Pons (tissue), 1 donor: Measurements from ENCODE around the gene ASF1B.
A peak's percentile ranks its signal among the peaks of the same experiment; 100 is the strongest.

ENCODE experiments used
- DNase-seq: peaks from one replicate; pipeline ENCODE4 v3.0.0-alpha.2; 2016; ENCODE audit warnings: low spot score

ASF1B gene

GRCh38 chr19:14110650-14111049 is 25.7 kb downstream of the ASF1B start:
- DNase-seq: no peak

DNA sequence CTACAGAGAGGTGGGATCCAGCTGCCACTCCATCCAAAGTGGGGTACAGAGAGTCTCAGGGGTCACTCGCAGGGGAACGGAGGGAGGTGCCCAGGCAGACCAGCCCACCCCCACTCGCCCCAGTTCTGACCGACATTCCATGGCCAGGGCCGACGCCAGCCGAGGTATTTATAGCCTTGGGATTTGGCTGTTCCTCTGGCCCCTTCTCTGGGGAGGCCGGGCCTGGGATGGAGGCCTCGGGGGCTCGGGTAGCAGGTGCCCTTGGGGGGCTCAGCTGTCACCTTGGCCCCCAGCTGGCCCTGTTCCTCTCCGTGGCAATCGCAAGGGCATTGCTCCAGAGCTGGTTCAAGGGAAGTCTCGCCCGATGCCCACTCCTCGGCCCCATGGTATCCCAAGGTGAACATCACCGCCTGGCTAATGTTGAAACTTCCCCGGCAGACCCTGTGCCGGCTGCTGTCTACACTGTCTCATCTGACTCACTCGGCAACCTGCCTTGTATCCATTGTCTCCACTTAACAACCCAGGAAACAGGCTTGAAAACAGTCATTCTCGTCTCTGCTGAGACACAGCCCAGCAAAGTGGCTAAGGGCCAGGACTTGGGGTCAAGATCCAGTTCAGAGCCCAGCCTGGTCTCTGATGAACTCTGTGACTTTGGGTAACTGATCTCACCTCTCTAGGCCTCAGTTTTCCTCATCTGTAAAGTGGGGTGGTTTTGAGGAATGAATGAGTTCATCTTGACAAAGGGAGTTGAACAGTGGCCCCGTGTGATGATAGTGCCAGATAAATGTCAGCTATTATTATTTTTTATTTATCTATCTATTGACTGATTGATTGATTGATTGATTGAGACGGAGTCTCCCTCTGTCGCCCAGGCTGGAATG is 28.6 kb downstream of the ASF1B start:
- no peak for DNase-seq

GRCh38 chr19:14106840-14107239 is 29.5 kb downstream of the ASF1B start:
- no peak for DNase-seq

GRCh38 chr19:14105680-14106079 is 30.7 kb downstream of the ASF1B start:
- no peak for DNase-seq

DNA sequence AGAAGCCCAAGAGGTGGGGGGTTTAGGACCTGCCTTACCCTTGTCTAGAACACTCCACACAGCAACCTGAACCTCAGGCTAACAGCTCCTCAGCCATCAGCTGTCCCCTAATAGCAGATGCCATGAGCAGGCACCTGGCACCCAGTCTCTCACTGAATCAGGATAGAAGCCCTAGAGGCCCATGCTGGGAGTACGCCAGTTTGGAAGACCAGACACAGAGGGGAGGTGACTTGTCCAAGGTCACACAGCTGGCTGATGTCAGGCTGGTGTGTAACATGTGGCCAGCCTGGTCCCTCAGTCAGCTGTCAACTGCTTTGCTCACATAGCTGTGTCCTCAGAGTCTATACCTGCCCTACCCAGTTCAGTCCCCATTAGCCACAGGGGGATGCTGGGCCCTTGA is 33.1 kb downstream of the ASF1B start:
- no peak for DNase-seq

DNA sequence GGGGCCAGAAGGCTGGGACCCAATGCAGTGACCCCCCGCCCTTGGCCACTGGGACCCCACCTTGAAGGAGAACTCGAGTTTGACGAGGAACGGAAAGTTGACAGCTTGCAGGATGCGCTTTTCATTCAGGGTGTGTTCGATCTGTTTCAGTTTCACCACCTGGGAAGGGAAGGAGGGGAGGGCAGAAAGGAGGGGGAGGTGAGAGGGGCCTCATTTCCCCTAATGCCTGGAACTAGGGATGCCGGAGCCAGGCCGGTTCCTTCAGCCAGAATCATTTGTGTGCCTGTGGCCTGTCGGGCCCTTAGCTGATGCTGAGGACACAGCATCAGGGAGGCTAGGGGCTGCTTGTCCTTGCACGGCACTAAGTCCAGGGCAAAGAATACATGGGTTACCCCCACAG is 33.6 kb downstream of the ASF1B start:
- no peak for DNase-seq

- DNase-seq: no peak
These were observed 34.2 kb downstream of the ASF1B start for GRCh38 chr19:14102102-14102696.

DNA sequence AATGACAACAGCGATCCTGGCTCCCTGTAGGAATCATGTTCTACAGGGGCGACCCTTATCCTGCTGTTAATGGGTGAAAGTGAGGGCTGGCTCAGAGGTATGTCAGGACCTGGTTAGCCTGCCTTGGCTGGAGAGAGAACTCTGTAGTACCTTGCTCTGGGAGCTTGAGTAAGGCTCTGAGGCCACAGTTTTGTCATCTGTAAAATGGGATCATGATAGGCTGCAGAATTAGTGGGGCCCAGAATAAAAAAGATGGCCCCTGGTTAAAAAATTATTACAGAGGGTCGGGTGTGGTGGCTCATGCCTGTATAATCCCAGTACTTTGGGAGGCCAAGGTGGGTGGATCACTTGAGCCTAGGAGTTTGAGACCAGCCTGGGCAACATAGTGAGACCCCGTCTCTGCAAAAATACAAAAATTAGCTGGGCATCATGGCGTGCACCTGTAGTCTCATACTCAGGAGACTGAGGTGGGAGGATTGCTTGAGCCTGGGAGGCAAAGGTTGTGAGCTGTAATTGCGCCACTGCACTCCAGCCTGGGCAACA is 35.3 kb downstream of the ASF1B start:
- DNase-seq: no peak

DNA sequence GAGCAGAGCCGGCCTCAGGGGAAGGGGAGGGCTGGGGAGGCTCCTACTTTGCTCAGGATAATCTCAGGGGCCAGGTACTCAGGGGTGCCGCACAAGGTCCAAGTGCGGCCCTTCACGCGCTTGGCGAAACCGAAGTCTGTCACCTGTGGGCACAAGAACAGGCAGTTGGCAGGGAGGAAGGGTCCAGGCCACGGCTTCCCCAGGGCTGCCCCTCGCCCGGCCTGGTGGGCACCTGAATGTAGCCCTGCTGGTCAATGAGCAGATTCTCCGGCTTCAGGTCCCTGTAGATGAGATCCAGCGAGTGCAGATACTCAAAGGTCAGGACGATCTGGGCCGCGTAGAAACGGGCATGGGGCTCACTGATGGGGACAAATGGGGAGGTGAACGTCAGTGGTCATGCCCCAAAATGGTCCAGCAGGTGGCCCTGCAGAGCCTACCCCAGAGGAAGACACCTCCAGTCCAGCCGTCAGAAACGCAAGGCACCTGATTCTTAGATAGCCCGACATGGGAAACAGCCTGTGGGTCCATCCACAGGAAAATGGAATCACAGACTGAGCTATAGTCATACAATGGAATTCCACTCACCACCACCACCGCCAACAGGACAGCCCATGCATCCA is 38.7 kb downstream of the ASF1B start:
- DNase-seq: no peak

GRCh38 chr19:14096272-14096992 is 40.0 kb downstream of the ASF1B start:
- DNase-seq: no peak

GRCh38 chr19:14094854-14095253 is 41.5 kb downstream of the ASF1B start:
- DNase-seq: no peak

DNA sequence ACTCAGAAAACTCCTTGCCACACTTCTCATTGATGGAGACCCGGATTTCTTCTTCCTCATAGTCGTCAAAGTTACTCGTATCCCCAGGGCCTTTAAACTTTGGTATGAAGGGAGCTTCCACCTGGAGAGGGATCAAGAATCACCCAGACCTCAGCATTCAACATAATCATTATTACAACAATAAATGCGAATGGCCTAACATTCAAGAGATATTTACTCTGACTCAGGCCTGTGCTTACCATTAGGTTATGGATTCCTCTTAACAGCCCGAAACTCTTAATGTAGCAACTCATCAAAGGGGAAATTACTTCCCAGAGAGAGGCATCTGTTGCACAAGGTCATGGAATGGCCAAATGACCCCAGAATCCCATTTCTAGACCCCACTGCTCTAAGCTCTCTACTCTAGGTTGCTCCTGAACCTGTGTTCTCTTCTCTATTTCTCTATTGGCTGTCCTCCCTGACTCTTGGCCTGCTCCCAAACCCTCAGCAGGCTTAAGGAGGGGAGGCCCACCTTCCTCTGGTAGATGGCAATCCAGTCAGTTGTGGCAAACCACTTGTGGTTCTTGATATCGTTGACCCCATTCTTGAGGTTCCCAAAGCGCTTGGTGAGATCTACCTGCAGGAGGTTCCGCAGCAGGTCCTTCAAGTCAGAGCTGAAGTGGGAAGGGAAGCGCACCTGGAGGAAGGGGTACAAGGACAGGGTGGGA is 43.1 kb downstream of the ASF1B start:
- DNase-seq: no peak

DNA sequence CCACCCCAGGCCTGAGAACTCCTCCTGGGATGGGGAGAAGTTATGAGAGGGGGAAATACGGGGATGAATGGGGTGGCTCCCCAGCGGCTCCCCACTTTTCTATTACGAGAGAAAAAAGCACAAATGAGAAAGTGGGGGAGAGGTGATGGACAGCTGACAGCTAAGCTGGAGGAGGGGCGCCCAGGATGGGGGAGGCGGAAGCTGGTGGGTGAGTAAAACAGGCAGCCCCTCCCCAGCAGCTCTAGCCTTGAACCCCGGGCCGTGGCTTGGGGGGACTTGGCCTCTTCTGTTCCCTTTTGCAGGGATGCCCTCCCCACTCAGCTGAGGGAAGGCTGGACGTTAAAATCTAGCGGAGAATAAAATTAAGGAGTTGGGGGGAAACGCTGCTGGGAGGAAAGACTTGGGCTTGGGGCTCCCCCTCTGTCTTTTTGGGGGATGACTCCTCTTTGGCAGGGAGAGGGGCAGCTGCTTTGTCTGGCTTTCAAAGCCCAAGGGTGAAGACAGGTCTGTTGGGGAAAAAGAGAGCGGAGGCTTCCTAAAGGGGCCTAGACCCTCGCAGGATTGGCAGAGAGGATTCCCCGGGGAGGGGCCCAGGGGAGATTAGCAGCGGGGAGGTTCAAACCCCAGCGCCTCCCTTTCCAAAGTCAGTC is 44.5 kb downstream of the ASF1B start:
- no peak for DNase-seq

DNA sequence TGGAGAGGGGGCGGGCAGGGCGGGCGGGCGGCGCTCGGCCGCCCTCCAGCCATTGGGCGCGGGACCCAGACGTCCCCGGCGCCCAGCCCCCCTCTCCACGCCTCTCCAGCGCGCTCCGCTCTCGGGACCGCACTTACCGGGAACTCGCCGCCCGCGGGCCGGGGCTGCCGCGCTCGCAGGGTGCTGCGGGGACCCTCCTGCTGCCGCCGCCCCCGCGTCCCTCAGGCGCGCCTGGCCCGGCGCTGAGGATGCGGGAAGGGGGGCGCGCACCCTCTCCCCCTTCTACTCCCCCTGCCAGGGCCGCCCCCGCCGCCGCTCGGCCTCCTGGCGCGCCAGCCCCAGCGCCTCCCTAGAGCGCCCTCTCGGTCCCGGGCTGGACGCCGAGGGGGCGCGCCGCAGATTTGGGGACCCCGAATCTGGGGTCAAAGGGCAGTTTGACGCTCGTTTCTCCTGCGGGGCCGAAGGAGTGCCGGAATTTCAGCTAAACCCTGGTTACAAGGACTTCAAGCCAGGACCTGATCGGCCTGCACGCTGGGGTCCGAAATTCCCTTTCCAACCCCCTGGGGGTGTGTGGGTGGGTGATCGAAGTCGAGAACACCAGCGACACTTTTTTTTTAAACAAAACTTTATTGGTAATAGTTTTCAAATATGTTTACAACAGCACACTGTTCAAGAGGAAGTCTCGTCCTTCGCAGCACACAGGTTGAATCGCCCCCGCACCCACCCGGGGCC is 45.1 kb downstream of the ASF1B start:
- no peak for DNase-seq

DNA sequence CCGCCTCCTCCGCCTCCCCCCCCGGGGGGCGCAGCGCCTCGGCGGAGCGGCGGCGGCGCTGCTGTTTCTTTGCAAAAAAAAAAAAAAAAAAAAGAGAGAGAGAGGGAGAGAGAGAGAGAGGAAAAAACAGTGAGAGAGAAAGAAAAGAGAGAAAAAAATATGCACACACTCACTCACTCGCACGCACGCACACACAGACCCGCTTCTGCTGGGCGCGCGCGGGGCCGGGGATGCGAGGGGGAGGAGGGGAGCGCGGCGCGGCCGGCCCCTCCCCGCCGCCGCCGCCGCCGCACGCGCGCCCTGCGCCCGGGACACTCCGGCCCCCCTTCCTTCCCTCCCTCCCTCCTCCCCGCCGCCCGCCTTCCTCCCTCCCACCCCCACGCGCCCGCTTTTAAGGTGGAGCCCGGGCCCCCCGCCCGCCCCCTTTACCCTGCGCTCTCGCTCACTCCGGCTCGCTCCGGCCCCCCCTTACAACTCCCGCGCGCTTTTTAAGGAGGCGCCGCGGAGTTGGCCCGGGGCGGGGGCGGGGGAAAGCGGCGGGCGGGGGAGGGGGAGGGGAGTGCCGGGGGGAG is 45.8 kb downstream of the ASF1B start, which contains the start of gene SAMD1:
Gene SAMD1 (minus strand): TSS at position 243 of the 572 bp plus-strand sequence.
- peak; percentile 71 for DNase-seq

DNA sequence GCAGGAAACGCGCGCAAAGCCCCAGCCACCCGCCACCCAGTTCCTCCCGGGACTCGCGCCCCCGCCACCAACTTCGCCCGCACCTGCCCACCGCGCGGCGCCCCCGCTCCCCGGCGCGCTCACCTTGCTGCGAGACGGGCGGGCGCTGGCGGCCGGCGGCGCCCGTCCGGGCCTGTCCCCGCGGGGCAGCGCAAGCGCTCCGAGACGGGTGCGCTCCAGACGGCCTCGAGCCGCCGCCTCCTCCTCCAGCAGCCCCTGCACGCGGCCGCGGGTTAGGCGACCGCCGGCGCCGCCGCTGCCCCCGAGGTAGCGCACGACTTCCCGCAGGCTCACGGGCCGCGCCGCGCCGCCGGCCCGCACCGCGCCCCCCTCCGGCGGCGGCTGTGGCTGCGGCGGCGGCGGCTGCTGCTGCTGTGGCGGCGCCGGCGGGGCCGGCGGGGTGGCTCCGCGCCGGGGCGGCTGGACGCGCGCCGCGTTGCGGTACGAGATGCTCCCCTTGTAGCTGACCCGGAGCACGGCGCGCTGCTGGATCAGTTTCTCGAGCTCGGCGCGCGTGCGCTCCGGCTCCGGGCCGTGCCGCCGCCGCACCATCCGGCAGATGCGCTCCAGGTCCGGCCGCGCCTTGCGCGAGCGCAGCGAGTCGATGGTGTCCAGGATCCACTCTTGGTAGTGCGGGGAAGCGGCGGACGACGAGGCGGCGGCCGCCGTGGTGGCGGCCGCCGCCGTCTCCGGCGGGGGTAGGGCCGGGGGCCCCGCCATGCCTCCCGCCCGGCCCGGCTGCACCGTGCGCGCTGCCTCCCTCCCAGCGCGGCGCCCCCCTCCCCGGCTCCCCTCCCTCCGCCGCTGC is 46.5 kb downstream of the ASF1B start:
- no peak for DNase-seq

DNA sequence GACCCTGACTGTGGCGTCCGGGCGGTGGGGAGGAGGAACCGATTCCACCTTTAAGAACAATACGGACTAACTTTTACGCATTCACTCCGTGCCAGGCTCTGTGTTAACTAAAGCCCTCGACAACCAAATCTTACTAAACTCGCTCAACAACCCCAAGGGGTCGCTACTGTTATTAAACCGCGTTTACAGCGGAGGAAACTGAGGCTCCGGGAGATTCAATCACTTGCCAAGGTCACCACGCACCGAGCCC is 47.1 kb downstream of the ASF1B start:
- DNase-seq: no peak

DNA sequence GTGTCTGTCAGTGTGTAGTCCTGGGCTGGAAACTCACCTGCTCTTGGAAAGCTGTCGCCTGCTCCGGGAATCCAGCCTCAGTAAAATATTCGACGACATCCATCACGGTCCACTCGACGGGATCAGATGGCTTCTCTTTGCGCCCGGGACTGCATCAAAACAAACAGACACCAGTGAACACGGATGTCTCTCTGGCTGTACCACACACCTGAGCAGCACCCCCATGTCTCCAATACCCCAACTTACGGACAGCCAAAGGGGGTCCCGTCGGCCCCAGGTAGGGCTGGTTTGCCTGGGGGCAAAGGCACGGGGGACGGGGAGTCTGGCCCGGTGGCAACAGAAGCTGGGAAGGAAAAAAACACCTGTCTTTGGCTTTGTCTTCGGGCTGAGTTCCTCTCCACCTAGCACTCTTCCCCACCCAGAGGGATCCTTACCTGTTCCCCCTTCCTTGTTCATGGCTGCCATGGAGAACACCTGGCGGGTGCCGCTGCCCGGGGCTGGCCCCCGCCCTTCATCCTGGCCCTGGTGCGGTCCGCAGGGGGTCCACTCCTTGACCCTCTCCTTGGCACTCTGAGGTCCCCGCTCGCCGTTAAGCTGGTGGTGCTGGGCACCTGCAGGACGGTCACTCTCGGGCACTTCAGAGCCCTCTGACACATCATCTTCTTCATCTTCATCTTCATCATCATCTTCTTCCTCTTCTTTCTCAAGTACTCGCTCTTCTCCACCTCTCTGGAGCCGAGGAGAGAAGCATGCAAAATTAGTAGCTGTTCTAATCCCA is 47.6 kb downstream of the ASF1B start:
- no peak for DNase-seq

- DNase-seq: no peak
These were observed 50.3 kb downstream of the ASF1B start for GRCh38 chr19:14086098-14086497.
